GM10248 (cell line): Measurements from ENCODE around the gene CETP.
"Not testable (repeated sequence)": the region's sequence is repeated elsewhere in the genome, so short reads cannot be mapped to it uniquely, and the experiment has no call there.

Source experiments
- CTCF ChIA-PET: fragments of 300-600 bp; sonication (Branson Sonifier 250); formaldehyde crosslinking; extraction: SDS; loops from one replicate; lab custom pipeline; 2021; ENCODE audit warnings: antibody characterized with exemption; lab: Yijun Ruan, JAX
- POLR2A ChIA-PET: fragments of 350-650 bp; sonication (Branson Sonifier 250); formaldehyde crosslinking; extraction: SDS; loops from one replicate; lab custom pipeline; 2020; ENCODE audit warnings: antibody characterized with exemption; lab: Yijun Ruan, JAX
- DNase-seq: peaks from one replicate; pipeline ENCODE4 v3.0.0; 2012; ENCODE audit errors: extremely low spot score
- TF ChIP-seq, protein P1 (sequence below): IDR thresholded peaks from 2 replicates; pipeline ENCODE4 v1.5.1; 2012; ENCODE audit warnings: mild to moderate bottlenecking, low read depth; ENCODE audit errors: extremely low read depth, missing control alignments, control extremely low read depth

The CETP gene

DNA sequence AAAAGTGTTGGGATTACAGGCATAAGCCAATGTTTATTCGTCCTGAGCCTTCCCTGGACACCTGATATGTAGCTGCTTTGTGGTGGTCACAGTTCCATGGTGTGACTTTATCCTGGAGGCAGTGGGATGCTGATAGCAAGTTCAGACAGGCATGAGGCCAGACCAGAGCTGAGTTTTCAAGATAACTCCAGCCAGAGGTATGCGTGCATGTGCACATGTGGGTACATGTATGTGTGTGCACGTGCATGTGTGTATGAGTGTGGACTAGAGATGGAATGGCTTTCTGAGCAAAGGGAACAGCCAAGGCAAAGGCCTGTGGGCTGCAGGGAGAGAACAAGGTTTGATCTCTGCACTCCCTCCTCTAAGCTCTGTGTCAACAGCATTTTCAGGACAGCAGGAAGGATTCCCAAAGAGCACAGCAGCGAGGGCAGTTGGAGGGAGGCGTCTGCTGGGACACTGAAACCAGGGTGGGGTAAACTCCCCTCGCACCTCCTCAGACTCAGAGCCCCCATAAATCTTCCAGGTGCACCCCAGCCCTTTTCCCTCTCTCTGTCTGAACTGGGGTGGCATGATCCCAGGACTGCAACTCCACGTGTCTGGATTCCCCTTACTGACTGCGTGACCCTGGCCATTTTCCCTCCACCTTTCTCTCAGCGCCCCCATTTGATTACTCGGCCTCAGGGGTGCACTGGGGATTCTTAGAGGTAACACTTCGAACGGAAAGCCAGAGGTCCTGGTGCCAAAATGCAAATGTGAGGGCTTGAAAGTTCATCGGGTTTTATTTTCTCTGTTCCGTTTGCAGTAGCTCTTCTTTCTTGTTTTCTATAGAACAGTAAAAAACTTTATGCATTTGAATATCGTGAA, 42.9 kb downstream of the CETP start:
- TF ChIP-seq, protein P1, sequence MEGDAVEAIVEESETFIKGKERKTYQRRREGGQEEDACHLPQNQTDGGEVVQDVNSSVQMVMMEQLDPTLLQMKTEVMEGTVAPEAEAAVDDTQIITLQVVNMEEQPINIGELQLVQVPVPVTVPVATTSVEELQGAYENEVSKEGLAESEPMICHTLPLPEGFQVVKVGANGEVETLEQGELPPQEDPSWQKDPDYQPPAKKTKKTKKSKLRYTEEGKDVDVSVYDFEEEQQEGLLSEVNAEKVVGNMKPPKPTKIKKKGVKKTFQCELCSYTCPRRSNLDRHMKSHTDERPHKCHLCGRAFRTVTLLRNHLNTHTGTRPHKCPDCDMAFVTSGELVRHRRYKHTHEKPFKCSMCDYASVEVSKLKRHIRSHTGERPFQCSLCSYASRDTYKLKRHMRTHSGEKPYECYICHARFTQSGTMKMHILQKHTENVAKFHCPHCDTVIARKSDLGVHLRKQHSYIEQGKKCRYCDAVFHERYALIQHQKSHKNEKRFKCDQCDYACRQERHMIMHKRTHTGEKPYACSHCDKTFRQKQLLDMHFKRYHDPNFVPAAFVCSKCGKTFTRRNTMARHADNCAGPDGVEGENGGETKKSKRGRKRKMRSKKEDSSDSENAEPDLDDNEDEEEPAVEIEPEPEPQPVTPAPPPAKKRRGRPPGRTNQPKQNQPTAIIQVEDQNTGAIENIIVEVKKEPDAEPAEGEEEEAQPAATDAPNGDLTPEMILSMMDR = no peak
- DNase-seq = no peak
- ChIA-PET CTCF (interaction anchor here (0.9 to 3.3 kb wide), 9 partner anchors 9 to 79 kb away, joined by 3 to 22 read pairs (median 4); partner anchors contain the start of gene NLRC5), POLR2A (interaction anchor here (0.9 kb wide), 1 partner anchor 73 kb away, joined by 4 read pairs; no protein-coding TSS in a partner anchor)

DNA sequence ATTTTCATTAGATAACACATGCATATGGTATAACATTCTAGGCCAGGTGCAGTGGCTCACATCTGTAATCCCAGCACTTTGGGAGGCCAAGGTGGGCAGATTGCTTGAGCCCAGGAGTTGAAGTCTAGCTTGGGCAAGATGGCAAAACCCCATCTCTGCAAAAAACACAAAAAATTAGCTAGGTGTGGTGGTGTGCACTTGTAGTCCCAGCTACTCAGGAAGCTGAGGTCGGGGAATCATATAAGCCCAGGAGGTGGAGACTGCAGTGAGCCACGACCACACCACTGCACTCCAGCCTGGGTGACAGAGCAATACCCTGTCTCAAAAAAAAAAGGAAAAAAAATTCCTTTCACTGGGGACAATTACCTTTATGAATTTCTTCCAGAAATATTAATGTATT, 43.8 kb downstream of the CETP start:
- POLR2A ChIA-PET = interaction anchor here (0.9 kb wide), 1 partner anchor 74 kb away, joined by 4 read pairs; no protein-coding TSS in a partner anchor
- DNase-seq = not testable (repeated sequence)
- CTCF ChIA-PET = interaction anchor here (0.8 to 3.3 kb wide), 9 partner anchors 10 to 78 kb away, joined by 3 to 11 read pairs (median 4); no protein-coding TSS in a partner anchor

DNA sequence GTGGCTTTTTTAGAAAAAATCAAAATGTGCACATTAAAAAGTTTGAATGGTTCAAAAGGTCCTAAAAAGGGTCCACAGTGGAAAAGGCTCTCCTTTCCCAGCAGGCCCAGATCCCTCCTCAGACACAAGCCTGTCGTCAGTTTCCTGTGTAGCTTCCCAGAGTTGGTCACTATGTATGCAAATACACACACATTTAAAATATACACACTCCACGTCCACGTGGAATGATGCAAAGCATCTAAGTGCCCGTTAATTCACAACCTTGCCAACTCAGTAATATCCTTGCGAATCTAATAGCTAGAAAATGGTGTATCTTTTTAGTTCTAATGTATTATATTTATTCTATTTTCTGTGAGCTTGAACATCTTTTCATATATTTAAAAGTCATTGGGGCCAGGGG, 45.3 kb downstream of the CETP start:
- TF ChIP-seq, protein P1 = no peak
- ChIA-PET CTCF (interaction anchor here (0.8 to 1.9 kb wide), 6 partner anchors 18 to 43 kb away, joined by 3 to 5 read pairs (median 4); no protein-coding TSS in a partner anchor), POLR2A (no interaction called here)
- DNase-seq = no peak

DNA sequence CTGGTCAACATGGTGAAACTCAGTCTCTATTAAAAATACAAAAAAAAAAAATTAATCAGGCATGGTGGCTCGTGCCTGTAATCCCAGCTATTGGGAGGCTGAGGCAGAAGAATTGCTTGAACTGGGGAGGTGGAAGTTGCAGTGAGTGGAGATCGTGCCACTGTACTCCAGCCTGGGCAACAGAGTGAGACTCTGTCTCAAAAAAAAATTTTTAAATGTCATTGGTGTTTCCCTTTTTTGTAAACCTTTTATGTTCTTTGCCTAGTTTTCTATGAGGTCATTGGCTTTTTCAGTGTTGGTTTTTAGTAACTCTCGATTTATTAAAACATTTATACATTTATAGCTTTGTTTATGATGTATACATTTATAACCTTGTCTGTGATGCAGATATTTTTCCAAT, 45.8 kb downstream of the CETP start:
- POLR2A ChIA-PET = no interaction called here
- CTCF ChIA-PET = interaction anchor here (0.8 to 1.9 kb wide), 6 partner anchors 26 to 44 kb away, joined by 3 to 5 read pairs (median 4); no protein-coding TSS in a partner anchor
- TF ChIP-seq, protein P1 = no peak
- no peak for DNase-seq

DNA sequence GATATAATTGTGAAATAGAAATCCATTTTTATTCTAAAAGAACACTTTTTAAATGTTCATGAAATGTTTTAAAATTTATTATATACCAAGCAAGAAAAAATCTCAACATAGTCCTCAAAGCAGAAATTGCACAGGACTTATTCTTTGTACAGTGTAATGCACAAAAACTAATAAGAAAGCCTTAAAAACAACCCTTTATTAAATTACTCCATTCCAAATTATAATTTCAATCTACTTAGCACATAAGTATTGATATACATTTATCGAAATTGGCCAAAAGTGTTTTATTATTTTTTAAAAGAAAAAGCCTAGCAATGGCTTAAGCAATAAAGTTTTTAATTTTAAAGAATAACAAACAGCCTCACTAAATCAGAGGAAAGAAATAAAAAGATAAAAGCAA, 46.7 kb downstream of the CETP start:
- ChIA-PET CTCF (interaction anchor here (0.7 to 2.9 kb wide), 6 partner anchors 9 to 43 kb away, joined by 3 to 13 read pairs (median 5); partner anchors contain the start of gene NLRC5), POLR2A (no interaction called here)
- DNase-seq = no peak
- TF ChIP-seq, protein P1 = no peak

DNA sequence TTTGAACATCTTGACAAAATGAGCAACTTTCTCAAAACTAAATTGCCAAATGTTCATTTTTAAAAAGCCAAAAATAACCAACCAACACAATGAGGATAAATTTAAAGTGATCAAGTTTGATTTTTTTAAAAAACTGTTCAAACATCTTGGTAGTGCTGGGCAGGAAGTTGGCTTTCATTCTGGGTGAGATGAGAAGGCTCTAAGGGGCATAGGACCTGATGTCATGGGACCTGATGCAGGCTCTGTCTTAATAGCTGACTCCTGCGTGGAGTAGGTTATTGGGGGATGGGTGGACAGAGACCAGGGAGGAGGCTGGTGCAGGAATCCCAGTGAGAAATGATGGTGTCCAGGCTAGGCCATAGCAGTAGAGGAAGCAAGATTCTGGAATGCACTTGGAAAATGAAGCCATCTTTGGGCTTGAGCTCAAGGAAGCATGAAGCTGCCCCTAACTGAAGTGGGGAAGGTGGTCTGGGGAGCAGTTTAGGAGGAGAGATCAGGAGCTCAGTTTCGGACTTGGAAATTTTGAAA, 48.0 kb downstream of the CETP start:
- CTCF ChIA-PET = interaction anchor here (0.7 to 4.9 kb wide), 7 partner anchors 10 to 45 kb away, joined by 3 to 33 read pairs (median 4); partner anchors contain the start of gene NLRC5
- TF ChIP-seq, protein P1 = no peak
- POLR2A ChIA-PET = interaction anchor here (0.9 kb wide), 1 partner anchor 78 kb away, joined by 6 read pairs; the partner anchor contains the start of gene HERPUD1
- no peak for DNase-seq
